Measurements from ENCODE around the gene LRRTM2.

DNA sequence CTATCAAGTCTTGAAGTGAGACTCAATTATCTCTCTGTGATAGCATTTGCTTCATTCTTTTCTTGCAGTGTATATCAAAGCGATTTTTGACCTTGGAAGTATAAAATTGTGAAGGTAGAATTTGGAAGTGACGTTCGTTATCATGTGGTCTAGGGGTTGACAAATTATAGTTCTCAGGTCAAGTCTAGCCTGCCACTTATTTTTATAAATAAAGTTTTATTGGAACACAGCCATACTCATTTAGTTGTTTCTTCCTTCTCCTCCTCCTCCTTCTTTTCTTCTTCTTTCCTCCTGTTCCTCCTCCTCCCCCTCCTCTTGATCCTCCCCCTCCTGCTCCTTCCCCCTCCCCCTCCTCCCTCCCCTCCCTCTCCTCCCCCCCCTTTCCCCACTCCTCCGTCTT, 38.0 kb downstream of the LRRTM2 start:
- no peak for TF ChIP-seq CTCF (IDR thresholded peaks at IDR 0.05)
- TF ChIP-seq POLR2AphosphoS5 (IDR thresholded peaks at IDR 0.05) = no peak
- no peak for TF ChIP-seq EP300 (IDR thresholded peaks at IDR 0.05)

Measured in gastroesophageal sphincter (tissue), 3 donors.